IMR-90 (cell line): ENCODE data around the gene RECQL5. TPM values are rescaled to one million over a fixed set of nuclear protein-coding genes. Genes with fewer than 3 reads are reported as not detected.

Source experiments
- ATAC-seq: fragments of 200-7000 bp; cut with Tn5 transposase; 2 replicates; pipeline ENCODE4 v1.9.1; 2020; ENCODE audit warnings: low read depth, mild to moderate bottlenecking, moderate library complexity
- BruUV-seq: library from RNA; stranded (reverse); fragments of 400-500 nt; replicated peaks from 2 replicates; lab custom pipeline; 2021; lab: Mats Ljungman, UMichigan
- CTCF ChIA-PET: fragments of 300-600 bp; formaldehyde crosslinking; extraction: SDS; loops from one replicate; lab custom pipeline; 2021; ENCODE audit warnings: antibody characterized with exemption; lab: Yijun Ruan, JAX
- POLR2A ChIA-PET: fragments of 300-600 bp; sonication (Branson Sonifier 250); formaldehyde crosslinking; loops from one replicate; lab custom pipeline; 2022; ENCODE audit warnings: antibody characterized with exemption; ENCODE audit not compliant: unreplicated experiment; lab: Charles Lee
- DNase-seq: peaks from one replicate; pipeline ENCODE4 v3.0.0; 2013
- H2AFZ ChIP-seq: replicated peaks from 2 replicates; pipeline ENCODE3; 2013; ENCODE audit warnings: low read length, mild to moderate bottlenecking; ENCODE audit not compliant: poor library complexity
- H2AK5ac ChIP-seq: 2 replicates; pipeline ENCODE4 v1.6.1; 2013; ENCODE audit warnings: low read depth, low read length, inconsistent platforms
- H2AK9ac ChIP-seq: replicated peaks from 2 replicates; pipeline ENCODE3; 2013; ENCODE audit warnings: mild to moderate bottlenecking, low read depth, low read length, moderate library complexity; ENCODE audit not compliant: poor library complexity
- H2BK120ac ChIP-seq: 2 replicates; pipeline ENCODE4 v1.6.1; 2013; ENCODE audit warnings: low read depth, low read length, inconsistent platforms
- H2BK15ac ChIP-seq: 3 replicates; pipeline ENCODE4 v1.6.1; 2013; ENCODE audit warnings: low read depth, low read length, inconsistent platforms
- H2BK20ac ChIP-seq: 2 replicates; pipeline ENCODE4 v1.6.1; 2013; ENCODE audit warnings: low read depth, mild to moderate bottlenecking, inconsistent platforms, low read length, moderate library complexity
- H2BK5ac ChIP-seq: 2 replicates; pipeline ENCODE4 v1.6.1; 2013; ENCODE audit warnings: mild to moderate bottlenecking, low read depth, low read length, inconsistent platforms; ENCODE audit not compliant: poor library complexity, severe bottlenecking
- H3K14ac ChIP-seq: replicated peaks from 2 replicates; pipeline ENCODE4 v1.6.1; 2013; ENCODE audit warnings: low read depth, low read length, inconsistent platforms
- H3K18ac ChIP-seq: 2 replicates; pipeline ENCODE4 v1.6.1; 2013; ENCODE audit warnings: low read depth, low read length, control low read depth
- H3K23ac ChIP-seq: 2 replicates; pipeline ENCODE4 v1.6.1; 2013; ENCODE audit warnings: low read depth, low read length, inconsistent platforms
- H3K27ac ChIP-seq: 2 replicates; pipeline ENCODE4 v1.5.1; 2013; ENCODE audit warnings: mild to moderate bottlenecking, control low read depth, low read length; ENCODE audit not compliant: insufficient read depth
- H3K27me3 ChIP-seq: 2 replicates; pipeline ENCODE4 v1.6.1; 2013; ENCODE audit warnings: low read length; ENCODE audit not compliant: control insufficient read depth, insufficient read depth
- H3K36me3 ChIP-seq: 2 replicates; pipeline ENCODE4 v1.6.1; 2013; ENCODE audit warnings: low read length, mixed read lengths; ENCODE audit not compliant: control insufficient read depth, insufficient read depth
- H3K4ac ChIP-seq: 2 replicates; pipeline ENCODE4 v1.6.1; 2013; ENCODE audit warnings: low read depth, low read length, inconsistent platforms
- H3K4me1 ChIP-seq: 2 replicates; pipeline ENCODE4 v1.6.1; 2013; ENCODE audit warnings: low read length, mixed read lengths; ENCODE audit not compliant: control insufficient read depth, insufficient read depth
- H3K4me2 ChIP-seq: 2 replicates; pipeline ENCODE4 v1.6.1; 2013; ENCODE audit warnings: low read depth, mild to moderate bottlenecking, control low read depth, low read length, moderate library complexity
- H3K4me3 ChIP-seq: 2 replicates; pipeline ENCODE4 v1.5.1; 2013; ENCODE audit warnings: low read depth, mild to moderate bottlenecking, control low read depth, low read length, moderate library complexity; ENCODE audit not compliant: insufficient read depth
- H3K56ac ChIP-seq: 2 replicates; pipeline ENCODE4 v1.6.1; 2013; ENCODE audit warnings: low read length, inconsistent platforms; ENCODE audit not compliant: insufficient read depth; ENCODE audit errors: extremely low read depth
- H3K79me1 ChIP-seq, 2 experiments: 2 replicates each; pipeline ENCODE4 v1.6.1; 2013; ENCODE audit warnings: low read length in 2 of 2, inconsistent platforms in 1 of 2, low read depth in 1 of 2
- H3K9ac ChIP-seq: 2 replicates; pipeline ENCODE4 v1.6.1; 2013; ENCODE audit warnings: low read depth, low read length, control low read depth
- H3K9me1 ChIP-seq: 2 replicates; pipeline ENCODE4 v1.6.1; 2013; ENCODE audit warnings: low read length, inconsistent platforms; ENCODE audit not compliant: insufficient read depth
- H3K9me3 ChIP-seq: 2 replicates; pipeline ENCODE4 v1.6.1; 2013; ENCODE audit warnings: low read length; ENCODE audit not compliant: control insufficient read depth, insufficient read depth
- H4K20me1 ChIP-seq: 2 replicates; pipeline ENCODE4 v1.6.1; 2013; ENCODE audit warnings: low read length, inconsistent platforms; ENCODE audit not compliant: insufficient read depth
- H4K5ac ChIP-seq: 2 replicates; pipeline ENCODE4 v1.6.1; 2013; ENCODE audit warnings: mild to moderate bottlenecking, low read depth, low read length, control low read depth
- H4K8ac ChIP-seq, 2 experiments: 2 replicates each; pipeline ENCODE4 v1.6.1; 2013; ENCODE audit warnings: low read depth in 2 of 2, low read length in 2 of 2, control low read depth in 1 of 2, inconsistent platforms in 1 of 2
- H4K91ac ChIP-seq: 2 replicates; pipeline ENCODE4 v1.6.1; 2013; ENCODE audit warnings: low read depth, low read length, inconsistent platforms; ENCODE audit not compliant: insufficient read depth
- CEBPB ChIP-seq: IDR thresholded peaks from 2 replicates; pipeline ENCODE4 v1.6.1; 2012; ENCODE audit warnings: low read depth, low read length, improper control_type of control experiment
- CHD1 ChIP-seq: IDR thresholded peaks from 2 replicates; pipeline ENCODE4 v1.6.1; 2012; ENCODE audit warnings: low read depth, low read length, improper control_type of control experiment
- FOS ChIP-seq: fragments of 150-350 bp; IDR thresholded peaks from 2 replicates; pipeline ENCODE4 v1.6.1; 2016; ENCODE audit warnings: low read depth, low read length
- MAFK ChIP-seq: IDR thresholded peaks from 2 replicates; pipeline ENCODE4 v1.6.1; 2012; ENCODE audit warnings: low read depth, low read length, improper control_type of control experiment
- MAZ ChIP-seq: IDR thresholded peaks from 2 replicates; pipeline ENCODE4 v1.6.1; 2012; ENCODE audit warnings: low read depth, mild to moderate bottlenecking, low read length, improper control_type of control experiment, moderate library complexity, borderline replicate concordance
- MXI1 ChIP-seq: IDR thresholded peaks from 2 replicates; pipeline ENCODE4 v1.6.1; 2012; ENCODE audit warnings: low read depth, mild to moderate bottlenecking, low read length, moderate library complexity, borderline replicate concordance
- POLR2A ChIP-seq: IDR thresholded peaks from 2 replicates; pipeline ENCODE4 v1.6.1; 2012; ENCODE audit warnings: mild to moderate bottlenecking, low read depth, low read length
- RAD21 ChIP-seq: IDR thresholded peaks from 2 replicates; pipeline ENCODE4 v1.6.1; 2012; ENCODE audit warnings: low read length, improper control_type of control experiment
- RCOR1 ChIP-seq: IDR thresholded peaks from 2 replicates; pipeline ENCODE4 v1.6.1; 2012; ENCODE audit warnings: mild to moderate bottlenecking, low read length, improper control_type of control experiment; ENCODE audit not compliant: insufficient replicate concordance
- RFX5 ChIP-seq: IDR thresholded peaks from 2 replicates; pipeline ENCODE4 v1.8.0; 2012; ENCODE audit warnings: low read depth, mild to moderate bottlenecking, low read length, moderate library complexity
- SMC3 ChIP-seq: fragments of 150-350 bp; IDR thresholded peaks from 2 replicates; pipeline ENCODE4 v1.6.1; 2016; ENCODE audit warnings: low read depth, mild to moderate bottlenecking, antibody characterized with exemption, low read length, moderate library complexity
- WGBS, 2 experiments: methylation state at CpG; one replicate each; pipeline versions ENCODE4 v1.1.5 to v1.1.7; 2013; ENCODE audit warnings: missing lambda C conversion rate in 2 of 2; ENCODE audit not compliant: insufficient read length in 1 of 2; ENCODE audit errors: extremely low coverage in 2 of 2; 5-methylcytosine and 5-hydroxymethylcytosine counted together
- dilution Hi-C: fragments of 300-500 bp; cut with HindIII; formaldehyde crosslinking; loops from one replicate; pipeline ENCODE4 v1.14.3; 2018; ENCODE audit warnings: low sequenced_read_pairs; ENCODE audit not compliant: unreplicated experiment
- in situ Hi-C: fragments of 300-500 bp; cut with MboI; formaldehyde crosslinking; loops from 3 replicates; pipeline ENCODE4 v1.14.3; 2019; ENCODE audit warnings: low sequenced_read_pairs, inconsistent platforms, mixed read lengths
- intact Hi-C: fragments of 100-400 bp; cut with micrococcal nuclease; formaldehyde crosslinking; loops from 2 replicates; pipeline ENCODE4 v1.10.0; 2022
- polyA plus RNA-seq, 3 experiments: library from polyadenylated mRNA; depleted of rRNA; stranded (reverse); fragments of >200 nt; gene quantifications; 2 replicates each; pipeline ENCODE4 v1.2.3, GENCODE V29; 2012; ENCODE audit warnings: low replicate concordance in 1 of 3
- total RNA-seq: library from RNA; depleted of rRNA; stranded (reverse); fragments of >200 nt; gene quantifications from 2 replicates; pipeline ENCODE4 v1.2.3, GENCODE V29; 2012
- TF ChIP-seq, protein P1 (sequence below): fragments of 150-350 bp; IDR thresholded peaks from 2 replicates; pipeline ENCODE4 v1.6.1; 2017; ENCODE audit warnings: mild to moderate bottlenecking, antibody characterized with exemption, low read length, low read depth

The RECQL5 gene
- total and polyA plus RNA-seq, 2 of the 4 experiments (the other 2 are of a cell fraction), result 7.3 to 23.7 TPM

DNA sequence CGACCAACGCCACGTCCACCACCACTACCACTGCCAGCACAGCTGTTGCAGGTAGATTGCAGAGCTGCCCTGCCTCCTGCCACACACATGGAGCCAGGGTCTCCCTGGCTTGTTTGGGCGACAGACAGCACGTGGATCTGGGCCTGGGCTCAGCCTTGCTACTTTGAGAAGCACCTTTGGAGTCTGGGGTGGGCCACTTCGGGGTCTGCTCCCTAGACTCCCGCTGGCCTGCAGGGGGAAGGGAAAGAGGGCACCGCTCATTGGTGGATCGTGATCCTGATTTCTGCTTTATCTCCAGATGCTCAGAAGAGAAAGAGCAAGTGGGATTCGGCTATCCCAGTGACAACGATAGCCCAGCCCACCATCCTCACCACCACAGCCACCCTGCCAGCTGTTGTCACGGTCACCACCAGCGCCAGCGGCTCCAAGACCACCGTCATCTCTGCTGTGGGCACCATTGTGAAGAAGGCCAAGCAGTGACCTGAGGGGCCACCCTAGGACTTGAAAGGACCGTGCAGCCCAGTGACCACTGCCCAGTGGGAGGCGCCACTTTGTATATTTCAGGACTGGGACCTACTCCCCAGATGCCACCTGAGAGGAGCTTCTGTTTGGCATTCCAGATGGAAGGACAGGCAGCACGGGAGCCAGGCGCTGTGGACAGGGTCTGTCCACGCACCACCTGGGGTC lies 39.2 kb upstream of the RECQL5 start:
- H3K4me1 ChIP-seq, result no peaks in the 10 kb centered on the region
- H4K8ac ChIP-seq, result no peak overlapping the region
- no peak overlapping the region for H3K4me3 ChIP-seq
- TF ChIP-seq MXI1 (no peak), MAFK (no peak), SMC3 (no peak), CEBPB (no peak), POLR2A (no peak), RCOR1 (no peak), FOS (no peak), MAZ (no peak), RFX5 (no peak), CHD1 (no peak), RAD21 (no peak)
- TF ChIP-seq, protein P1, sequence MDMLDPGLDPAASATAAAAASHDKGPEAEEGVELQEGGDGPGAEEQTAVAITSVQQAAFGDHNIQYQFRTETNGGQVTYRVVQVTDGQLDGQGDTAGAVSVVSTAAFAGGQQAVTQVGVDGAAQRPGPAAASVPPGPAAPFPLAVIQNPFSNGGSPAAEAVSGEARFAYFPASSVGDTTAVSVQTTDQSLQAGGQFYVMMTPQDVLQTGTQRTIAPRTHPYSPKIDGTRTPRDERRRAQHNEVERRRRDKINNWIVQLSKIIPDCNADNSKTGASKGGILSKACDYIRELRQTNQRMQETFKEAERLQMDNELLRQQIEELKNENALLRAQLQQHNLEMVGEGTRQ, result no peak
- WGBS, 2 experiments, result 94% methylated on average over 7 of the region's 20 CpGs; no CpG with 5 or more reads in 1 of the 2 experiments
- DNase-seq (no peak), ATAC-seq (no peak)
- no peak overlapping the region for H3K4ac ChIP-seq
- peaks cover 3% of the 10 kb centered on the region; the same call in 1 of the 2 replicates for H4K20me1 ChIP-seq
- dilution Hi-C loops (no loop called here), in situ Hi-C loops (no loop called here), intact Hi-C loops (no loop called here)
- H3K18ac ChIP-seq, result no peak overlapping the region
- no peak overlapping the region for H2AK5ac ChIP-seq
- H4K5ac ChIP-seq, result no peak overlapping the region
- H3K9ac ChIP-seq, result no peak overlapping the region
- H3K9me3 ChIP-seq, result no peaks in the 10 kb centered on the region
- CTCF ChIA-PET, result interaction anchor here (0.9 kb wide), 1 partner anchor 13 kb away, joined by 3 read pairs; no protein-coding TSS in a partner anchor
- no peak overlapping the region for H2BK5ac ChIP-seq
- H3K9me1 ChIP-seq, result peaks cover 7% of the 10 kb centered on the region
- TSS peak; percentile 36 for BruUV-seq
- H2BK15ac ChIP-seq, result no peak overlapping the region
- H3K79me1 ChIP-seq, result peaks cover 5 to 39% of the 10 kb centered on the region in 2 experiments; a peak in 3 of 4 replicates
- H2BK120ac ChIP-seq, result no peak overlapping the region
- H2AFZ ChIP-seq, result no peak overlapping the region
- H3K27me3 ChIP-seq, result no peaks in the 10 kb centered on the region
- H2AK9ac ChIP-seq, result peak overlapping the region; percentile 57
- H3K23ac ChIP-seq, result no peak overlapping the region
- H3K4me2 ChIP-seq, result no peak overlapping the region
- peaks cover 65% of the 10 kb centered on the region for H3K36me3 ChIP-seq
- no peak overlapping the region for H3K27ac ChIP-seq
- no peak overlapping the region for H3K14ac ChIP-seq
- H3K56ac ChIP-seq, result no peak overlapping the region
- no peak overlapping the region for H2BK20ac ChIP-seq
- POLR2A ChIA-PET, result no interaction called here
- H4K91ac ChIP-seq, result no peak overlapping the region
